WTC11 (cell line): Measurements from ENCODE around the gene NET1. TPM values are rescaled to one million over a fixed set of nuclear protein-coding genes. Genes with fewer than 3 reads are reported as not detected.
A peak's percentile ranks its signal among the peaks of the same experiment; 100 is the strongest.

Experiments used
- ATAC-seq: fragments of 200-7000 bp; cut with Tn5 transposase; 2 replicates; pipeline ENCODE4 v1.10.0; 2021; ENCODE audit warnings: mild to moderate bottlenecking, moderate library complexity
- CTCF ChIA-PET: fragments of 300-600 bp; sonication (Branson Sonifier 250); formaldehyde crosslinking; loops from one replicate; lab custom pipeline; 2021; ENCODE audit warnings: antibody characterized with exemption; lab: Charles Lee
- POLR2A ChIA-PET: fragments of 350-600 bp; sonication (Branson Sonifier 250); formaldehyde crosslinking; loops from one replicate; lab custom pipeline; 2021; ENCODE audit warnings: antibody characterized with exemption; lab: Charles Lee
- DNase-seq: peaks from one replicate; pipeline ENCODE4 v3.0.0; 2021; ENCODE audit warnings: low spot score
- H3K27ac Mint-ChIP-seq: 2 replicates; pipeline ENCODE4 v1.8.0; 2021; ENCODE audit warnings: mixed read lengths
- H3K27me3 Mint-ChIP-seq: 2 replicates; pipeline ENCODE4 v1.8.0; 2021; ENCODE audit warnings: low read depth, mild to moderate bottlenecking, moderate library complexity, mixed read lengths
- H3K36me3 Mint-ChIP-seq: 2 replicates; pipeline ENCODE4 v1.8.0; 2021; ENCODE audit warnings: mixed read lengths
- H3K4me1 Mint-ChIP-seq: 2 replicates; pipeline ENCODE4 v1.8.0; 2022; ENCODE audit warnings: mixed read lengths
- H3K4me3 Mint-ChIP-seq: 2 replicates; pipeline ENCODE4 v1.8.0; 2021; ENCODE audit warnings: mild to moderate bottlenecking, moderate library complexity, mixed read lengths
- H3K9me3 Mint-ChIP-seq: 2 replicates; pipeline ENCODE4 v1.8.0; 2021; ENCODE audit warnings: mixed read lengths
- ATF1 ChIP-seq: sonication (generic); formaldehyde crosslinking; IDR thresholded peaks from 2 replicates; pipeline ENCODE4 v1.8.1; 2023; ENCODE audit warnings: mild to moderate bottlenecking, moderate library complexity, missing genetic modification reagents
- ATF3 ChIP-seq: sonication (generic); formaldehyde crosslinking; conservative IDR thresholded peaks from 2 replicates; pipeline ENCODE4 v1.8.1; 2022; ENCODE audit warnings: mild to moderate bottlenecking, missing genetic modification reagents
- ATF6 ChIP-seq: sonication (generic); formaldehyde crosslinking; IDR thresholded peaks from 2 replicates; pipeline ENCODE4 v1.8.1; 2023; ENCODE audit warnings: mild to moderate bottlenecking, missing genetic modification reagents
- CREM ChIP-seq: sonication (generic); formaldehyde crosslinking; IDR thresholded peaks from 2 replicates; pipeline ENCODE4 v1.8.1; 2022; ENCODE audit warnings: mild to moderate bottlenecking, missing genetic modification reagents, moderate library complexity
- ESRRA ChIP-seq: sonication (generic); formaldehyde crosslinking; IDR thresholded peaks from 2 replicates; pipeline ENCODE4 v1.8.1; 2022; ENCODE audit warnings: mild to moderate bottlenecking, missing genetic modification reagents, borderline replicate concordance
- FOXP1 ChIP-seq: sonication (generic); formaldehyde crosslinking; IDR thresholded peaks from 2 replicates; pipeline ENCODE4 v1.8.0; 2022; ENCODE audit warnings: missing genetic modification reagents, mild to moderate bottlenecking, moderate library complexity, borderline replicate concordance
- GRHL2 ChIP-seq: fragments of 250-450 bp; sonication (Bioruptor Pico); IDR thresholded peaks from 2 replicates; pipeline ENCODE4 v1.8.0; 2022; ENCODE audit warnings: mild to moderate bottlenecking, moderate library complexity; ENCODE audit not compliant: insufficient replicate concordance, severe bottlenecking
- MAX ChIP-seq: sonication (generic); formaldehyde crosslinking; IDR thresholded peaks from 2 replicates; pipeline ENCODE4 v1.8.0; 2022; ENCODE audit warnings: mild to moderate bottlenecking, missing genetic modification reagents
- NFATC4 ChIP-seq: fragments of 250-450 bp; sonication (Bioruptor Pico); IDR thresholded peaks from 2 replicates; pipeline ENCODE4 v1.9.0; 2021; ENCODE audit warnings: mild to moderate bottlenecking
- NR1H2 ChIP-seq: sonication (generic); formaldehyde crosslinking; IDR thresholded peaks from 2 replicates; pipeline ENCODE4 v1.9.0; 2021; ENCODE audit warnings: mild to moderate bottlenecking, moderate library complexity, missing genetic modification reagents
- OVOL2 ChIP-seq: fragments of 250-450 bp; sonication (Bioruptor Pico); IDR thresholded peaks from 2 replicates; pipeline ENCODE4 v1.9.0; 2021; ENCODE audit warnings: mild to moderate bottlenecking, borderline replicate concordance
- RELA ChIP-seq: sonication (generic); formaldehyde crosslinking; IDR thresholded peaks from 2 replicates; pipeline ENCODE4 v1.8.1; 2022; ENCODE audit warnings: missing genetic modification reagents, mild to moderate bottlenecking, borderline replicate concordance
- TEAD1 ChIP-seq: sonication (generic); formaldehyde crosslinking; IDR thresholded peaks from 2 replicates; pipeline ENCODE4 v1.8.0; 2022; ENCODE audit warnings: mild to moderate bottlenecking, missing genetic modification reagents
- ZBTB21 ChIP-seq: sonication (generic); formaldehyde crosslinking; IDR thresholded peaks from 2 replicates; pipeline ENCODE4 v1.8.1; 2023; ENCODE audit warnings: mild to moderate bottlenecking, missing genetic modification reagents, borderline replicate concordance
- ZNF138 ChIP-seq: sonication (generic); formaldehyde crosslinking; conservative IDR thresholded peaks from 2 replicates; pipeline ENCODE4 v1.8.1; 2022; ENCODE audit warnings: mild to moderate bottlenecking, moderate library complexity, missing genetic modification reagents
- ZNF396 ChIP-seq: fragments of 250-450 bp; sonication (Bioruptor Pico); IDR thresholded peaks from 2 replicates; pipeline ENCODE4 v1.8.0; 2021; ENCODE audit warnings: mild to moderate bottlenecking, moderate library complexity, borderline replicate concordance
- ZNF416 ChIP-seq: fragments of 250-450 bp; sonication (Bioruptor Pico); IDR thresholded peaks from 2 replicates; pipeline ENCODE4 v1.9.0; 2021; ENCODE audit warnings: mild to moderate bottlenecking, inconsistent platforms
- ZNF425 ChIP-seq: fragments of 250-450 bp; sonication (Bioruptor Pico); conservative IDR thresholded peaks from 2 replicates; pipeline ENCODE4 v1.9.0; 2021; ENCODE audit warnings: mild to moderate bottlenecking
- ZNF671 ChIP-seq: fragments of 250-450 bp; sonication (Bioruptor Pico); IDR thresholded peaks from 2 replicates; pipeline ENCODE4 v1.8.0; 2021; ENCODE audit warnings: mild to moderate bottlenecking
- total RNA-seq: library from RNA; stranded (reverse); gene quantifications from 3 replicates; pipeline ENCODE4 v1.2.3, GENCODE V29; 2021
- TF ChIP-seq, protein P1 (sequence below): sonication (generic); formaldehyde crosslinking; IDR thresholded peaks from 2 replicates; pipeline ENCODE4 v1.8.0; 2022; ENCODE audit warnings: mild to moderate bottlenecking, missing genetic modification reagents
- TF ChIP-seq, protein P2 (sequence below): sonication (generic); formaldehyde crosslinking; IDR thresholded peaks from 2 replicates; pipeline ENCODE4 v1.8.1; 2023; ENCODE audit warnings: mild to moderate bottlenecking, missing genetic modification reagents, moderate library complexity
- TF ChIP-seq, protein P3 (sequence below): fragments of 200-600 bp; IDR thresholded peaks from 2 replicates; pipeline ENCODE4 v1.8.0; 2022; ENCODE audit warnings: antibody characterized with exemption
- TF ChIP-seq, protein P4 (sequence below): sonication (generic); formaldehyde crosslinking; IDR thresholded peaks from 2 replicates; pipeline ENCODE4 v1.8.1; 2022; ENCODE audit warnings: low read depth, mild to moderate bottlenecking, moderate library complexity, missing genetic modification reagents, borderline replicate concordance

The NET1 gene
- total RNA-seq, 1 experiment from 2014 or later: 85.4 TPM

DNA sequence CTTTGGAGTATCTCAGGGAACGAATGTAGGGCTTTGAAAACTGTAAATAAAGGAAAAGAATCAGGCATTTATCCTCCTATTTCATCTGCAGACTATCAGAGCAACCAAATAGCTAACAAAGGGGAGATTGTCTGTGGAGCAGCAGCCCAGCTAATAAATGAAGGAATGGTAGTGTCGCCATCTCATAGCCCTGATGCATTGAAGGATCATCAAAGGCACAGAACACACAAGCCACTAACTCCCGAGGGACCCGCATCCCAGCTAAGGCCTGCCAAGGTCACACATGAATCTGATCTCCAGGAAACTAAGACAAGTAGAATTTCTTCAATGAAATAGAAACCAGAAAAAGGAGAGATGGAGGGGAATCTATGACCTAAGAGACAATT lies 48.8 kb downstream of the NET1 start (continued):
- TF ChIP-seq ZNF416 (CRISPR knock-in tag) (no peak), ZNF138 (no peak)

DNA sequence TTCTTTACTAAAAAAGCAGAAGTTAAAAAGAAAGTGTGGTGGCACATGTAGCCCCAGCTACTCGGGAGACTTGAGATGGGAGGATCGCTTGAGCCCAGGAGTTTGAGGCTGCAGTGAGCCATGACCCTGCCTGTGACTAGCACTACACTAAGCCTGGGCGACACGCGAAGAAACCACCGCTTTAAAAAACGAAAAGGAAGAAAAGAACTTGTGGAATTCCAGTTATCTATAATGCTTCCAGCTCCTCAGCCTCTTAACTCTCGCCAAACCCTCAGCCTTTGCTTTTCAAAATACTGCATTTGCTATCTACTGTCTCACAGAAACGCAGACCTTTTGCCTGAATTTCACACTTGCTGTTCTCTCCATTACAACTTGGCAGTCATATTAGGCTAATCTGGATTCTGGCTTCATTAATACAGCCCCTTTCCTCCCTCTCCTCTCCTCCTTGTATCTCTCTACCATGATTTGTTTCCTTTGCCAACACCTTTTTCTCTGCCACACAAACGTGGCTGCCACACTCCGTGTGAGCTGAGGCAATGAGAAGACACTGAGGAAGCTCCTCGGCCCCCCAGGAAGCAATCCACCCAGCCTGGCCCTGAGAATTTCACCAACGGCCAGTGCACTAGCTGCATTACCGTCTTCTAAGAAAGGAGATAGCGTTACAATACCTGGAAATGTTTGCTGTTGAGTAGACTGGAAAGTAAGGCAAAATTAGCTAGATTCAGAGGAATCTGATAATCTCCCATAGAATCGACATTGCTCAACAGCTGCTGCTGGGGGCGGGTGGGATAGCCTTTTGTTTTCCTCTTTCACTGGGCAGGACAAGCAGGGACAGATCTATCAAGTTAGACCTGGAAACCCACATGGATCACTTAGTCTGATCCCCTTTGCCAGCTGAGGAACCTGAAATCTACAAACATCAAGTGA lies 49.8 kb downstream of the NET1 start:
- Mint-ChIP-seq H3K27ac (peak overlapping the region; percentile 63), H3K27me3 (no peaks in the 10 kb centered on the region), H3K36me3 (peaks cover 55% of the 10 kb centered on the region), H3K4me3 (no peak overlapping the region), H3K4me1 (peaks cover 62% of the 10 kb centered on the region), H3K9me3 (peaks cover 21% of the 10 kb centered on the region)
- ATAC-seq (no peak), DNase-seq (no peak)
- ChIA-PET CTCF (interaction anchor here (1.0 to 4.2 kb wide), 8 partner anchors 15 to 168 kb away, joined by 3 to 26 read pairs (median 4); no protein-coding TSS in a partner anchor), POLR2A (interaction anchor here (1.1 kb wide), 1 partner anchor 16 kb away, joined by 3 read pairs; no protein-coding TSS in a partner anchor)
- TF ChIP-seq FOXP1 (CRISPR knock-in tag) (no peak), ESRRA (no peak), OVOL2 (CRISPR knock-in tag) (no peak), CREM (CRISPR knock-in tag) (no peak), RELA (CRISPR knock-in tag) (no peak), ZNF425 (CRISPR knock-in tag) (no peak), TEAD1 (CRISPR knock-in tag) (no peak), ATF6 (no peak), ZNF671 (CRISPR knock-in tag) (no peak), ATF3 (CRISPR knock-in tag) (no peak), ZNF396 (CRISPR knock-in tag) (no peak), ZBTB21 (CRISPR knock-in tag) (no peak)
- TF ChIP-seq, protein P1, sequence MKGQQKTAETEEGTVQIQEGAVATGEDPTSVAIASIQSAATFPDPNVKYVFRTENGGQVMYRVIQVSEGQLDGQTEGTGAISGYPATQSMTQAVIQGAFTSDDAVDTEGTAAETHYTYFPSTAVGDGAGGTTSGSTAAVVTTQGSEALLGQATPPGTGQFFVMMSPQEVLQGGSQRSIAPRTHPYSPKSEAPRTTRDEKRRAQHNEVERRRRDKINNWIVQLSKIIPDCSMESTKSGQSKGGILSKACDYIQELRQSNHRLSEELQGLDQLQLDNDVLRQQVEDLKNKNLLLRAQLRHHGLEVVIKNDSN: no peak
- TF ChIP-seq, protein P2, sequence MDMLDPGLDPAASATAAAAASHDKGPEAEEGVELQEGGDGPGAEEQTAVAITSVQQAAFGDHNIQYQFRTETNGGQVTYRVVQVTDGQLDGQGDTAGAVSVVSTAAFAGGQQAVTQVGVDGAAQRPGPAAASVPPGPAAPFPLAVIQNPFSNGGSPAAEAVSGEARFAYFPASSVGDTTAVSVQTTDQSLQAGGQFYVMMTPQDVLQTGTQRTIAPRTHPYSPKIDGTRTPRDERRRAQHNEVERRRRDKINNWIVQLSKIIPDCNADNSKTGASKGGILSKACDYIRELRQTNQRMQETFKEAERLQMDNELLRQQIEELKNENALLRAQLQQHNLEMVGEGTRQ (CRISPR knock-in tag): no peak

- H3K27me3 Mint-ChIP-seq: peaks cover 6% of the 10 kb centered on the region
- no peak overlapping the region for H3K27ac Mint-ChIP-seq
- peaks cover 55% of the 10 kb centered on the region for H3K36me3 Mint-ChIP-seq
- TF ChIP-seq, protein P3, sequence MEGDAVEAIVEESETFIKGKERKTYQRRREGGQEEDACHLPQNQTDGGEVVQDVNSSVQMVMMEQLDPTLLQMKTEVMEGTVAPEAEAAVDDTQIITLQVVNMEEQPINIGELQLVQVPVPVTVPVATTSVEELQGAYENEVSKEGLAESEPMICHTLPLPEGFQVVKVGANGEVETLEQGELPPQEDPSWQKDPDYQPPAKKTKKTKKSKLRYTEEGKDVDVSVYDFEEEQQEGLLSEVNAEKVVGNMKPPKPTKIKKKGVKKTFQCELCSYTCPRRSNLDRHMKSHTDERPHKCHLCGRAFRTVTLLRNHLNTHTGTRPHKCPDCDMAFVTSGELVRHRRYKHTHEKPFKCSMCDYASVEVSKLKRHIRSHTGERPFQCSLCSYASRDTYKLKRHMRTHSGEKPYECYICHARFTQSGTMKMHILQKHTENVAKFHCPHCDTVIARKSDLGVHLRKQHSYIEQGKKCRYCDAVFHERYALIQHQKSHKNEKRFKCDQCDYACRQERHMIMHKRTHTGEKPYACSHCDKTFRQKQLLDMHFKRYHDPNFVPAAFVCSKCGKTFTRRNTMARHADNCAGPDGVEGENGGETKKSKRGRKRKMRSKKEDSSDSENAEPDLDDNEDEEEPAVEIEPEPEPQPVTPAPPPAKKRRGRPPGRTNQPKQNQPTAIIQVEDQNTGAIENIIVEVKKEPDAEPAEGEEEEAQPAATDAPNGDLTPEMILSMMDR: no peak
- no peak for TF ChIP-seq NFATC4 (CRISPR knock-in tag)
- TF ChIP-seq TEAD1 (CRISPR knock-in tag): no peak
- no peak for TF ChIP-seq MAX (CRISPR knock-in tag)
- TF ChIP-seq GRHL2 (CRISPR knock-in tag): no peak
- TF ChIP-seq NR1H2: no peak
- TF ChIP-seq ATF1 (CRISPR knock-in tag): no peak
- TF ChIP-seq, protein P4, sequence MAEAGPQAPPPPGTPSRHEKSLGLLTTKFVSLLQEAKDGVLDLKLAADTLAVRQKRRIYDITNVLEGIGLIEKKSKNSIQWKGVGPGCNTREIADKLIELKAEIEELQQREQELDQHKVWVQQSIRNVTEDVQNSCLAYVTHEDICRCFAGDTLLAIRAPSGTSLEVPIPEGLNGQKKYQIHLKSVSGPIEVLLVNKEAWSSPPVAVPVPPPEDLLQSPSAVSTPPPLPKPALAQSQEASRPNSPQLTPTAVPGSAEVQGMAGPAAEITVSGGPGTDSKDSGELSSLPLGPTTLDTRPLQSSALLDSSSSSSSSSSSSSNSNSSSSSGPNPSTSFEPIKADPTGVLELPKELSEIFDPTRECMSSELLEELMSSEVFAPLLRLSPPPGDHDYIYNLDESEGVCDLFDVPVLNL (CRISPR knock-in tag): no peak
Observed at GRCh38 chr10:5462841-5463293, 50.5 kb downstream of the NET1 start.

More at GRCh38 chr10:5462841-5463293, 50.5 kb downstream of the NET1 start:
- POLR2A ChIA-PET: no interaction called here
- no peak overlapping the region for H3K4me3 Mint-ChIP-seq
- no peak for DNase-seq
- CTCF ChIA-PET: interaction anchor here (0.7 to 4.2 kb wide), 8 partner anchors 8 to 166 kb away, joined by 3 to 26 read pairs (median 4); no protein-coding TSS in a partner anchor
- H3K4me1 Mint-ChIP-seq: peaks cover 68% of the 10 kb centered on the region
- no peak for ATAC-seq
- peaks cover 24% of the 10 kb centered on the region for H3K9me3 Mint-ChIP-seq
